ENCODE results near the gene GCNT2. TPM values are rescaled to one million over a fixed set of nuclear protein-coding genes. Genes with fewer than 3 reads are reported as not detected.

The GCNT2 gene
- total RNA-seq, 2 donors from 2014 or later = 0.64 to 0.73 TPM

- Mint-ChIP-seq H3K27me3 (no peaks in the 10 kb centered on the region), H3K27ac (no peak overlapping the region), H3K4me3 (no peak overlapping the region), H3K9me3 (no peaks in the 10 kb centered on the region), H3K36me3 (ENCODE audit: low read depth) (no peaks in the 10 kb centered on the region), H3K4me1 (no peaks in the 10 kb centered on the region)
- ATAC-seq (replicated peaks) = no peak
These were observed 29.6 kb downstream of the GCNT2 start for GRCh38 chr6:10550764-10551163.

- Mint-ChIP-seq H3K27me3 (no peaks in the 10 kb centered on the region), H3K36me3 (ENCODE audit: low read depth) (no peaks in the 10 kb centered on the region)
These were observed 31.2 kb downstream of the GCNT2 start for GRCh38 chr6:10552270-10552810.

GRCh38 chr6:10553871-10554270, 32.7 kb downstream of the GCNT2 start:
- Mint-ChIP-seq H3K27ac (no peak overlapping the region), H3K4me3 (no peak overlapping the region), H3K36me3 (ENCODE audit: low read depth) (no peaks in the 10 kb centered on the region), H3K4me1 (no peaks in the 10 kb centered on the region), H3K27me3 (no peaks in the 10 kb centered on the region), H3K9me3 (no peaks in the 10 kb centered on the region)
- ATAC-seq (replicated peaks) = no peak

More at GRCh38 chr6:10552270-10552810, 31.2 kb downstream of the GCNT2 start:
- Mint-ChIP-seq H3K9me3 (no peaks in the 10 kb centered on the region), H3K4me1 (no peaks in the 10 kb centered on the region), H3K27ac (no peak overlapping the region), H3K4me3 (no peak overlapping the region)
- no peak for ATAC-seq (replicated peaks)

- Mint-ChIP-seq H3K27me3 (no peaks in the 10 kb centered on the region), H3K27ac (no peak overlapping the region), H3K4me3 (no peak overlapping the region), H3K4me1 (no peaks in the 10 kb centered on the region), H3K9me3 (no peaks in the 10 kb centered on the region), H3K36me3 (ENCODE audit: low read depth) (no peaks in the 10 kb centered on the region)
- ATAC-seq (replicated peaks) = no peak
These were observed 33.7 kb downstream of the GCNT2 start for GRCh38 chr6:10554826-10555225.

GRCh38 chr6:10555625-10556309, 34.6 kb downstream of the GCNT2 start:
- H3K4me1 Mint-ChIP-seq = no peaks in the 10 kb centered on the region
- H3K4me3 Mint-ChIP-seq = no peak overlapping the region
- no peaks in the 10 kb centered on the region for H3K9me3 Mint-ChIP-seq
- no peak for ATAC-seq (replicated peaks)
- no peaks in the 10 kb centered on the region for H3K36me3 Mint-ChIP-seq (ENCODE audit: low read depth)
- H3K27me3 Mint-ChIP-seq = no peaks in the 10 kb centered on the region
- no peak overlapping the region for H3K27ac Mint-ChIP-seq

GRCh38 chr6:10556589-10556988, 35.4 kb downstream of the GCNT2 start:
- Mint-ChIP-seq H3K9me3 (no peaks in the 10 kb centered on the region), H3K36me3 (ENCODE audit: low read depth) (no peaks in the 10 kb centered on the region), H3K27me3 (no peaks in the 10 kb centered on the region), H3K27ac (no peak overlapping the region), H3K4me3 (no peak overlapping the region), H3K4me1 (no peaks in the 10 kb centered on the region)
- no peak for ATAC-seq (replicated peaks)

- Mint-ChIP-seq H3K36me3 (ENCODE audit: low read depth) (no peaks in the 10 kb centered on the region), H3K9me3 (no peaks in the 10 kb centered on the region), H3K4me3 (no peak overlapping the region), H3K27me3 (no peaks in the 10 kb centered on the region), H3K4me1 (no peaks in the 10 kb centered on the region), H3K27ac (no peak overlapping the region)
- no peak for ATAC-seq (replicated peaks)
These were observed 35.8 kb downstream of the GCNT2 start for GRCh38 chr6:10556992-10557391.

- H3K36me3 Mint-ChIP-seq (ENCODE audit: low read depth) = no peaks in the 10 kb centered on the region
- H3K4me1 Mint-ChIP-seq = no peaks in the 10 kb centered on the region
- no peaks in the 10 kb centered on the region for H3K27me3 Mint-ChIP-seq
- H3K27ac Mint-ChIP-seq = no peak overlapping the region
- no peak for ATAC-seq (replicated peaks)
- H3K9me3 Mint-ChIP-seq = no peaks in the 10 kb centered on the region
- H3K4me3 Mint-ChIP-seq = no peak overlapping the region
These were observed 36.8 kb downstream of the GCNT2 start for GRCh38 chr6:10557913-10558312.

- Mint-ChIP-seq H3K36me3 (ENCODE audit: low read depth) (no peaks in the 10 kb centered on the region), H3K4me3 (no peak overlapping the region), H3K4me1 (no peaks in the 10 kb centered on the region), H3K9me3 (no peaks in the 10 kb centered on the region), H3K27ac (no peak overlapping the region), H3K27me3 (no peaks in the 10 kb centered on the region)
- ATAC-seq (replicated peaks) = no peak
These were observed 37.4 kb downstream of the GCNT2 start for GRCh38 chr6:10558565-10558964.

- no peak for ATAC-seq (replicated peaks)
- Mint-ChIP-seq H3K9me3 (no peaks in the 10 kb centered on the region), H3K27ac (no peak overlapping the region), H3K36me3 (ENCODE audit: low read depth) (no peaks in the 10 kb centered on the region), H3K4me1 (no peaks in the 10 kb centered on the region), H3K27me3 (no peaks in the 10 kb centered on the region), H3K4me3 (no peak overlapping the region)
These were observed 38.5 kb downstream of the GCNT2 start for GRCh38 chr6:10559522-10560152.

GRCh38 chr6:10561611-10562199, 40.6 kb downstream of the GCNT2 start:
- Mint-ChIP-seq H3K27ac (no peak overlapping the region), H3K27me3 (no peaks in the 10 kb centered on the region), H3K36me3 (ENCODE audit: low read depth) (no peaks in the 10 kb centered on the region), H3K4me1 (no peaks in the 10 kb centered on the region), H3K4me3 (no peak overlapping the region), H3K9me3 (no peaks in the 10 kb centered on the region)
- ATAC-seq (replicated peaks) = no peak

GRCh38 chr6:10564975-10565673, 44.0 kb downstream of the GCNT2 start:
- Mint-ChIP-seq H3K4me1 (no peaks in the 10 kb centered on the region), H3K36me3 (ENCODE audit: low read depth) (no peaks in the 10 kb centered on the region), H3K4me3 (no peak overlapping the region), H3K27me3 (no peaks in the 10 kb centered on the region), H3K9me3 (no peaks in the 10 kb centered on the region), H3K27ac (no peak overlapping the region)
- ATAC-seq (replicated peaks) = no peak

- H3K27me3 Mint-ChIP-seq = no peaks in the 10 kb centered on the region
- no peak overlapping the region for H3K27ac Mint-ChIP-seq
- H3K9me3 Mint-ChIP-seq = no peaks in the 10 kb centered on the region
- H3K4me3 Mint-ChIP-seq = no peak overlapping the region
- no peaks in the 10 kb centered on the region for H3K36me3 Mint-ChIP-seq (ENCODE audit: low read depth)
- no peaks in the 10 kb centered on the region for H3K4me1 Mint-ChIP-seq
- no peak for ATAC-seq (replicated peaks)
These were observed 44.8 kb downstream of the GCNT2 start for GRCh38 chr6:10565913-10566312.

- H3K4me1 Mint-ChIP-seq = no peaks in the 10 kb centered on the region
- H3K27me3 Mint-ChIP-seq = no peaks in the 10 kb centered on the region
- no peaks in the 10 kb centered on the region for H3K36me3 Mint-ChIP-seq (ENCODE audit: low read depth)
- no peak for ATAC-seq (replicated peaks)
- no peaks in the 10 kb centered on the region for H3K9me3 Mint-ChIP-seq
- no peak overlapping the region for H3K4me3 Mint-ChIP-seq
- H3K27ac Mint-ChIP-seq = no peak overlapping the region
These were observed 46.3 kb downstream of the GCNT2 start for GRCh38 chr6:10567256-10568026.
